Epithelial cell of proximal tubule (primary cell): ENCODE results near the gene MRPL3. TPM values are rescaled to one million over a fixed set of nuclear protein-coding genes. Genes with fewer than 3 reads are reported as not detected.
"Not testable (repeated sequence)": the region's sequence is repeated elsewhere in the genome, so short reads cannot be mapped to it uniquely, and the experiment has no call there.

Source experiments
- DNase-seq: peaks from one replicate; pipeline ENCODE4 v3.0.0-alpha.2; 2011; ENCODE audit warnings: low read depth
- H3K4me3 ChIP-seq: 2 replicates; pipeline ENCODE4 v1.5.1; 2011; ENCODE audit warnings: low read depth, mild to moderate bottlenecking, low read length
- total RNA-seq: library from RNA; depleted of rRNA; stranded (reverse); fragments of >200 nt; gene quantifications from 2 replicates; pipeline ENCODE4 v1.2.3, GENCODE V29; 2015
- TF ChIP-seq, protein P1 (sequence below): conservative IDR thresholded peaks from 2 replicates; pipeline ENCODE4 v1.5.1; 2012; ENCODE audit warnings: low read depth, mild to moderate bottlenecking, low read length

MRPL3 gene
- total RNA-seq, 1 donor from 2014 or later, result 149 TPM

DNA sequence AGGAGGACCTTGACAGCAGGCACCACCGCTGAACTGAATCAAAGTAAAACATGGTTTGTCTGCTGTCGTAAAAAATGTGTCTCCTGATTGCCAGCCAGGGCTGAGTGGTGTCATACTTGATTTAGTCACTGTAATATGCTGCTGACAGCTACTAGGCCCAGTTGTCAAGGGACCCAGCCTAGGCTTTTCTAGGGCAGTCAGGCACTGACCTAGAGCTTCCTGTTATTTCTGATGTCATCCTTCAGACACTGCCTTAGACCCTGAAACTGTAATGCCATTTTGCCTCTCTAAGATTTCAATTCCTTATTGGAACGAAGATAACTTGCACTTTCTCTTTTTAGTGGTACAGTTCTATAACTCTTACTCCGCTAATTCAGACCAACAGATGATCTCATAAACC lies 2.6 kb upstream of the MRPL3 start:
- no peak for DNase-seq
- no peak overlapping the region for H3K4me3 ChIP-seq
- TF ChIP-seq, protein P1, sequence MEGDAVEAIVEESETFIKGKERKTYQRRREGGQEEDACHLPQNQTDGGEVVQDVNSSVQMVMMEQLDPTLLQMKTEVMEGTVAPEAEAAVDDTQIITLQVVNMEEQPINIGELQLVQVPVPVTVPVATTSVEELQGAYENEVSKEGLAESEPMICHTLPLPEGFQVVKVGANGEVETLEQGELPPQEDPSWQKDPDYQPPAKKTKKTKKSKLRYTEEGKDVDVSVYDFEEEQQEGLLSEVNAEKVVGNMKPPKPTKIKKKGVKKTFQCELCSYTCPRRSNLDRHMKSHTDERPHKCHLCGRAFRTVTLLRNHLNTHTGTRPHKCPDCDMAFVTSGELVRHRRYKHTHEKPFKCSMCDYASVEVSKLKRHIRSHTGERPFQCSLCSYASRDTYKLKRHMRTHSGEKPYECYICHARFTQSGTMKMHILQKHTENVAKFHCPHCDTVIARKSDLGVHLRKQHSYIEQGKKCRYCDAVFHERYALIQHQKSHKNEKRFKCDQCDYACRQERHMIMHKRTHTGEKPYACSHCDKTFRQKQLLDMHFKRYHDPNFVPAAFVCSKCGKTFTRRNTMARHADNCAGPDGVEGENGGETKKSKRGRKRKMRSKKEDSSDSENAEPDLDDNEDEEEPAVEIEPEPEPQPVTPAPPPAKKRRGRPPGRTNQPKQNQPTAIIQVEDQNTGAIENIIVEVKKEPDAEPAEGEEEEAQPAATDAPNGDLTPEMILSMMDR, result no peak

DNA sequence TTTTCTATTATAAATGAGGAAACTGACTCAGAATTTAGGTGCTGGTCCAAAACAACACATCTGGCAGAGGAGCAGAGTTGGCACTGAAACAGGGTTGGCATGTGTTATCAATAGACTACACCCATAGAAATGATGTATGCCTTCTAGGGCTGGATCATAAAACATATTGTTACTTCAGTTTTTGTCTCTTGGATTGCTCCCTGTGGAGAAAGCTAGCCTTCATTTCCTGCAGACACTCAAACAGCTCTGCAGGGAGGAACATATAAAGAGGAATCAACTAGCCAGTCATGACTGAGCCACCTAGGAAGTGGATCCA lies 507 bp upstream of the MRPL3 start:
- TF ChIP-seq, protein P1, result no peak
- DNase-seq, result no peak
- peak overlapping the region; percentile 80 for H3K4me3 ChIP-seq

- TF ChIP-seq, protein P1, result no peak
- H3K4me3 ChIP-seq, result peak overlapping the region; percentile 80
- no peak for DNase-seq
Observed at GRCh38 chr3:131501949-131502348, 822 bp downstream of the MRPL3 start.

DNA sequence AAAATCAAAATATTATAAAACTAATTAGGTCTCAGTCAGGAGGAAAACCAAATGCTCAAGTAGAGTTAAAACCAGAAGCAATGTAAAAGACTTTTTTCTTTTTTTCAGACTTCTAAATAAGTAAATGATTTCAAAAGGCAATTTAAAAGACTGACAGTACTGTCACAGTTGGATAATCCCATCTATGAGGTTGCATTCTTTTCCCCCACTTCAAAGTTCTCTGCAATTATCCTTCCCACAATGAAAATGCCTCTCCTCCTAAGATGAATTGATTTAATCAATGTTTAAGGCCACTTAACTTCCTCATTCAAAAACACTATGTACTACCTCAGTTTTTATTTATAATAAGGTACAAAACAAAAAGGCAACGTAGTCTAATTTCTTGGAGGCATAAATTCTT lies 8.1 kb downstream of the MRPL3 start:
- peak; percentile 46 for DNase-seq
- no peak overlapping the region for H3K4me3 ChIP-seq
- TF ChIP-seq, protein P1, result no peak

- TF ChIP-seq, protein P1, result no peak
- no peak for DNase-seq
Observed at GRCh38 chr3:131491775-131492174, 11.0 kb downstream of the MRPL3 start.

GRCh38 chr3:131491084-131491483 lies 11.7 kb downstream of the MRPL3 start:
- DNase-seq, result no peak
- TF ChIP-seq, protein P1, result no peak
- no peak overlapping the region for H3K4me3 ChIP-seq

More at GRCh38 chr3:131491775-131492174, 11.0 kb downstream of the MRPL3 start:
- H3K4me3 ChIP-seq, result no peak overlapping the region

GRCh38 chr3:131486545-131486944 lies 16.2 kb downstream of the MRPL3 start:
- DNase-seq, H3K4me3 ChIP-seq: not testable (repeated sequence)

DNA sequence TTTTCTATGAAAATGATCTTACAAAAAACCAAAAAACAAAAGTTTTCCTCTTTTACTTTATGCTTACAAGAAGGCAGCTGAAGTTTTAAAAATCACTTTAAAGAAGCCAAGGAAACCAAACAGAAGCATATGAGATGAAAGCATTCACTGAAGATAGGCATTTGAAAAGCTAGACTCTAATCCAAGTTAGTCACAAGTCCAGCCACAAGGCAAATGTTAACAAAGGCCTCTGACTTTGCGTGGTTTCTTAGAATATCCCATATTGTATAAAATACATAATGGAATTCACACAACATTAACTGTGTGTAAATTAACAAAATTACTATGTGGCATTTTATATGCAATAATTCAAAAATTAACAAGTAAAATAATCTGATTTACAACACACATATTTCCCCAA lies 17.7 kb downstream of the MRPL3 start:
- TF ChIP-seq, protein P1, result no peak
- H3K4me3 ChIP-seq, result no peak overlapping the region
- DNase-seq, result no peak
